Cardiac muscle cell (in vitro differentiated cells and primary cell): Measurements from ENCODE around the gene AGBL5. TPM values are rescaled to one million over a fixed set of nuclear protein-coding genes. Genes with fewer than 3 reads are reported as not detected.
A peak's percentile ranks its signal among the peaks of the same experiment; 100 is the strongest.

Experiments used
- DNase-seq, 2 donors: peaks; one replicate each; pipeline versions ENCODE4 v3.0.0 to v3.0.0-alpha.2; 2010 to 2017; ENCODE audit warnings: low read depth in 1 of 2, low spot score in 1 of 2
- H3K27ac ChIP-seq: fragments of 200-600 bp; sonication (generic); 2 replicates; pipeline ENCODE4 v1.5.1; 2016
- H3K27me3 ChIP-seq: fragments of 200-600 bp; sonication (generic); 2 replicates; pipeline ENCODE4 v1.6.0; 2016; ENCODE audit warnings: control low read depth
- H3K36me3 ChIP-seq: fragments of 200-600 bp; sonication (generic); 2 replicates; pipeline ENCODE4 v1.5.1; 2016; ENCODE audit warnings: control low read depth
- H3K4me1 ChIP-seq: fragments of 200-600 bp; sonication (generic); 2 replicates; pipeline ENCODE4 v1.8.1; 2017; ENCODE audit warnings: low read depth, mild to moderate bottlenecking, mixed run types
- H3K4me3 ChIP-seq: fragments of 200-600 bp; sonication (generic); 2 replicates; pipeline ENCODE4 v1.5.1; 2016; ENCODE audit warnings: mild to moderate bottlenecking
- H3K9me3 ChIP-seq: fragments of 200-600 bp; sonication (generic); 2 replicates; pipeline ENCODE4 v1.5.1; 2017; ENCODE audit warnings: low read depth, mild to moderate bottlenecking, control low read depth
- polyA plus RNA-seq: library from polyadenylated mRNA; unstranded; fragments of >200 nt; fragmentation: Nextera tagmentation; extraction: Ambion mirVana; gene quantifications from 2 replicates; pipeline ENCODE4 v1.2.1, GENCODE V29; 2016
- total RNA-seq: library from RNA; depleted of rRNA; stranded (reverse); fragments of >200 nt; gene quantifications from 2 replicates; pipeline ENCODE4 v1.2.3, GENCODE V29; 2016
- TF ChIP-seq, protein P1 (sequence below): IDR thresholded peaks from 2 replicates; pipeline ENCODE4 v1.5.1; 2012; ENCODE audit warnings: low read depth, mild to moderate bottlenecking, low read length

Gene AGBL5
- total and polyA plus RNA-seq, 2 experiments from 2014 or later, result 52.0 to 67.0 TPM

GRCh38 chr2:27069436-27069835 is 18.0 kb downstream of the AGBL5 start:
- TF ChIP-seq, protein P1, sequence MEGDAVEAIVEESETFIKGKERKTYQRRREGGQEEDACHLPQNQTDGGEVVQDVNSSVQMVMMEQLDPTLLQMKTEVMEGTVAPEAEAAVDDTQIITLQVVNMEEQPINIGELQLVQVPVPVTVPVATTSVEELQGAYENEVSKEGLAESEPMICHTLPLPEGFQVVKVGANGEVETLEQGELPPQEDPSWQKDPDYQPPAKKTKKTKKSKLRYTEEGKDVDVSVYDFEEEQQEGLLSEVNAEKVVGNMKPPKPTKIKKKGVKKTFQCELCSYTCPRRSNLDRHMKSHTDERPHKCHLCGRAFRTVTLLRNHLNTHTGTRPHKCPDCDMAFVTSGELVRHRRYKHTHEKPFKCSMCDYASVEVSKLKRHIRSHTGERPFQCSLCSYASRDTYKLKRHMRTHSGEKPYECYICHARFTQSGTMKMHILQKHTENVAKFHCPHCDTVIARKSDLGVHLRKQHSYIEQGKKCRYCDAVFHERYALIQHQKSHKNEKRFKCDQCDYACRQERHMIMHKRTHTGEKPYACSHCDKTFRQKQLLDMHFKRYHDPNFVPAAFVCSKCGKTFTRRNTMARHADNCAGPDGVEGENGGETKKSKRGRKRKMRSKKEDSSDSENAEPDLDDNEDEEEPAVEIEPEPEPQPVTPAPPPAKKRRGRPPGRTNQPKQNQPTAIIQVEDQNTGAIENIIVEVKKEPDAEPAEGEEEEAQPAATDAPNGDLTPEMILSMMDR, result no peak
- H3K27ac ChIP-seq, result peak overlapping the region; percentile 21
- no peak overlapping the region for H3K4me3 ChIP-seq
- no peaks in the 10 kb centered on the region for H3K27me3 ChIP-seq
- no peaks in the 10 kb centered on the region for H3K9me3 ChIP-seq
- H3K4me1 ChIP-seq, result peaks cover 24% of the 10 kb centered on the region
- no peak for DNase-seq
- H3K36me3 ChIP-seq, result peaks cover 17% of the 10 kb centered on the region

DNA sequence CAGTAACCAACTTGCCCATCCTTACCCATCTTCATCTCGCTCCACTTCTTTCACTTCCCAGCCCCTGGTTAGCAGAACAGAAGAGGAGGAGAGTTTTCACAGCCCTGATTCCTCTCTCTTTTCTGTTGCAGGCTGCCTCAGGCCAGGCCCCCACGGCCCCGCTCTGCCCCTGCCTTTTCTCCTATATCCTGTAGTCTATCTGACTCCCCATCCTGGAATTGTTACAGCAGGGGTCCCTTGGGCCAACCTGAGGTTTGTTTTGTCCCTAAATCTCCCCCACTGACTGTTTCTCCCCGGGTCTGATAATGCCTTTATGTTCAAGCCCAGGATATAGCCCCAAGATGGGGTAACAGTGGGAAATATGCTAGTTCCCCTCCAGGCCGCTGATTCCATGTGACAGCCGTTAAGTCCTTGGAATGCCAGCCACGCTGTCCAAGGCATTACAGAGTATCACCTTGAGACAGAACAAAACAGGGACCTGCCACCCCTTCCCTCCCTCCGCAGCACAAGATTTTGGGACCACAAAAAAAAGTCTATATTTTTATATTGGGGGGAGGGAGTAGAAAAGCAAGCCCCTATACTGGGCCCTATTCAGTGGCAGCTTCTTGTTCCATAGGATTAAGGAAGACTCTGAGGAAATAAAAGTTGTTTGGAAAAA is 18.6 kb downstream of the AGBL5 start:
- Histone ChIP-seq H3K4me3 (peak overlapping the region; percentile 84), H3K36me3 (peaks cover 17% of the 10 kb centered on the region), H3K27ac (peak overlapping the region; percentile 21), H3K9me3 (no peaks in the 10 kb centered on the region), H3K4me1 (peaks cover 24% of the 10 kb centered on the region), H3K27me3 (no peaks in the 10 kb centered on the region)
- DNase-seq, result no peak
- TF ChIP-seq, protein P1, result no peak

GRCh38 chr2:27070653-27071276 is 19.3 kb downstream of the AGBL5 start:
- no peaks in the 10 kb centered on the region for H3K27me3 ChIP-seq
- peaks cover 24% of the 10 kb centered on the region for H3K4me1 ChIP-seq
- peaks cover 17% of the 10 kb centered on the region for H3K36me3 ChIP-seq
- TF ChIP-seq, protein P1, result no peak
- H3K27ac ChIP-seq, result peak overlapping the region; percentile 100
- no peaks in the 10 kb centered on the region for H3K9me3 ChIP-seq
- DNase-seq, result no peak
- H3K4me3 ChIP-seq, result peak overlapping the region; percentile 84

DNA sequence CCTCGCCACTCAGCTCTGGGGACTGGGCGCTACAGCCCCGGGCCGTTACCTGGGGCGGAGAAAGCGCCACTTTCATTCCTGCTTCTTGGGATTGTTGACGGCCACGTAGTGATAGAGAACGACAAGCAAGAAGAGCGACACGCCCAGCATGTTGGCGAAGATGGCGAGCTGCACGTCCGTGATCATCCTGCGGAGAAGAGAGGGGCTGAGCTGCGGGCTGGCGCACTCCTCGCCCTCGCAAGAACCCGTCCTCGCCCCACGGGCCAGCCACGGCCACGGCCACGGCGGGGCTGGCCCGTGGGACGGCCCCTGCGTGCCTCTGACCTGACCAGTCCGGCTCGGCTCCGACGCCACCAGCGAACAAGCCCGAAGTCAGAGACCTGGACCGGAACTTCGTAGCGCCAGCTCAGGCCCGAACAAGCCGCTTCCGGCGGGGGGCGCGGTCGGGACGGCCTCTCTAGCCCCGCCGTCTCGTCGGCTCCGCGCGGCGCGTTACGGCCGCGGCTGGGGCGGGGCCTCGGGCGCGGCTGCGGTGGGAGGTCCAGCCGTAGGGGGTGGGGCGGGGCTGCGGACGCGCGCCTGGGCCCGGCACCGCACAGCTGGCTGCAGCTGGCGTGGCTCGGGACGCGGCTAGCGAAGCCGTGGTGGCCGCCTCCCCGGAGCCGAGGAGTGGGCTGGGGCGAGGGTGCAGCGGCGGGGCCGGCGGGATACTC is 20.0 kb downstream of the AGBL5 start, which contains the start of gene OST4:
Gene OST4, minus strand, starts transcription at position 378 of the 713 bp plus-strand sequence.
- H3K4me1 ChIP-seq, result peaks cover 24% of the 10 kb centered on the region
- H3K36me3 ChIP-seq, result peaks cover 17% of the 10 kb centered on the region
- H3K4me3 ChIP-seq, result peak within 1 kb of the TSS; percentile 84
- H3K27ac ChIP-seq, result peak within 1 kb of the TSS; percentile 100
- no peaks in the 10 kb centered on the region for H3K27me3 ChIP-seq
- DNase-seq, result peak; percentile 97
- TF ChIP-seq, protein P1, result no peak
- no peaks in the 10 kb centered on the region for H3K9me3 ChIP-seq

DNA sequence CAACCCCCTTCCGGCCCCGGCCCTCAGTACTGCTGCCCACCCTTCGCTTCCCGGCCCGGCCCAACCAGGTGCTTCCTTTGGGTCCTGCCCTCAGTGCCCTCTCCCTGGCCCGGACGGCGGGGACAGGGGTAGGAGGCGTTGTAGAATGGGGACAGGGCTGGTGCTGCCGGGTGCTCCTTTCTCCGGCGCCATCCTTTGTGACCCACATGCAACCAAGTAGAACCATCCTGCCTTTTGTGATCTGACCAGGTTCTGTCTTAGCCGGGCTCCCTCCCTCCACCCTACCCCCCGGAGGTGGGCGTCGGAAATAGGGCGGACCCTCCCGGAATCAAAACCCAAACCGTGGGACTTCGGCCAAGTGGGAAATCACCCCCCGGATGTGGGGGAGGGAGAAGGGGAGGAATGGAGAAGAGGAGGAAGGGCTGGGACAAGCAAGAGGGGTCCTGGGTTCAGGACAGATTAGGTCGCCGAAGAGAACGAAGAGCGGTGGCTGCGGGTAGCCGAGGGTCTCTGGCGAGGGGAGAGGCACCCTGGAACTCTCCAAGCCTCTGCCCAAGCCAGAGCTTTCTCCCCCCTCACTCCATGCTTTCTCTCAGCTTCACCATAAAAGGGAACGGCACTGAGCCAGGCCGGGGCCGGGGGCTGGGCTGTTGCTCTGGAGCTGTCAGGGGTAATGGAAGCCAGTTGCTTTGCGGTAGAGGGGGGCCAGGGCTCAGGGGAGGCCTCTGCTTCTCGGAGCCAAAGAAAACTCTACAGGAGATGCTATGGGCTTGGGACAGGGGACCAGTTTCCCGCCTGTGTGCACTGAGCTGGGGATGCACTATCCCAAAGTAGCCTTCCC is 20.7 kb downstream of the AGBL5 start:
- TF ChIP-seq, protein P1, result no peak
- H3K4me1 ChIP-seq, result peaks cover 24% of the 10 kb centered on the region
- H3K36me3 ChIP-seq, result peaks cover 17% of the 10 kb centered on the region
- H3K27ac ChIP-seq, result peak overlapping the region; percentile 100
- peak overlapping the region; percentile 84 for H3K4me3 ChIP-seq
- peak; percentile 95 to 97 for DNase-seq
- no peaks in the 10 kb centered on the region for H3K9me3 ChIP-seq
- H3K27me3 ChIP-seq, result no peaks in the 10 kb centered on the region
